Retinal pigment epithelial cell (primary cell): ENCODE results near the gene DNAH3.
"Not testable (repeated sequence)": the region's sequence is repeated elsewhere in the genome, so short reads cannot be mapped to it uniquely, and the experiment has no call there.

Experiments
- DNase-seq: peaks from one replicate; pipeline ENCODE4 v3.0.0-alpha.2; 2010; ENCODE audit warnings: low read depth
- H3K4me3 ChIP-seq: 2 replicates; pipeline ENCODE4 v1.5.1; 2011; ENCODE audit warnings: mild to moderate bottlenecking, low read length, control low read depth, moderate library complexity
- TF ChIP-seq, protein P1 (sequence below): conservative IDR thresholded peaks from 2 replicates; pipeline ENCODE4 v1.5.1; 2011; ENCODE audit warnings: low read depth, low read length, control low read depth, inconsistent platforms

Gene DNAH3

DNA sequence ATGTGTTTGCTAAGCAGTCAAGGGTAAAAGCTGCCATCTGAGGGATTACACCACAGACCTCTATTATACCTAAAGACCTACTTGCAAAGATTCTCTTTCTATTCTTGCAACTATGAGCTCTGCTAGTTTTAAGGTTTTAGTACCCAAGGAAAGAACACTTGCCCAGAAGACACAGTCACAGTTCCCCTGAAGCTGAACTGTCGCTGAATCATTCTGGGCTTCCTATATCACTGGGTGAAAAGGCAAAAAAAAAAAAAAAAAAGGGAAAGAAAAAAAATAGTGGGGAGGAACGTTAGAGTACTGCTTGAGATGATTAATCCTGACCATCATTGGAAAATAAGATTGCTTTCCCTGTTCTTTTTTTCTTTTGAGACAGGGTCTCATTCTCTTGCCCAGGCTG lies 212.2 kb downstream of the DNAH3 start:
- DNase-seq, result no peak
- TF ChIP-seq, protein P1, sequence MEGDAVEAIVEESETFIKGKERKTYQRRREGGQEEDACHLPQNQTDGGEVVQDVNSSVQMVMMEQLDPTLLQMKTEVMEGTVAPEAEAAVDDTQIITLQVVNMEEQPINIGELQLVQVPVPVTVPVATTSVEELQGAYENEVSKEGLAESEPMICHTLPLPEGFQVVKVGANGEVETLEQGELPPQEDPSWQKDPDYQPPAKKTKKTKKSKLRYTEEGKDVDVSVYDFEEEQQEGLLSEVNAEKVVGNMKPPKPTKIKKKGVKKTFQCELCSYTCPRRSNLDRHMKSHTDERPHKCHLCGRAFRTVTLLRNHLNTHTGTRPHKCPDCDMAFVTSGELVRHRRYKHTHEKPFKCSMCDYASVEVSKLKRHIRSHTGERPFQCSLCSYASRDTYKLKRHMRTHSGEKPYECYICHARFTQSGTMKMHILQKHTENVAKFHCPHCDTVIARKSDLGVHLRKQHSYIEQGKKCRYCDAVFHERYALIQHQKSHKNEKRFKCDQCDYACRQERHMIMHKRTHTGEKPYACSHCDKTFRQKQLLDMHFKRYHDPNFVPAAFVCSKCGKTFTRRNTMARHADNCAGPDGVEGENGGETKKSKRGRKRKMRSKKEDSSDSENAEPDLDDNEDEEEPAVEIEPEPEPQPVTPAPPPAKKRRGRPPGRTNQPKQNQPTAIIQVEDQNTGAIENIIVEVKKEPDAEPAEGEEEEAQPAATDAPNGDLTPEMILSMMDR, result no peak
- H3K4me3 ChIP-seq, result no peak overlapping the region

DNA sequence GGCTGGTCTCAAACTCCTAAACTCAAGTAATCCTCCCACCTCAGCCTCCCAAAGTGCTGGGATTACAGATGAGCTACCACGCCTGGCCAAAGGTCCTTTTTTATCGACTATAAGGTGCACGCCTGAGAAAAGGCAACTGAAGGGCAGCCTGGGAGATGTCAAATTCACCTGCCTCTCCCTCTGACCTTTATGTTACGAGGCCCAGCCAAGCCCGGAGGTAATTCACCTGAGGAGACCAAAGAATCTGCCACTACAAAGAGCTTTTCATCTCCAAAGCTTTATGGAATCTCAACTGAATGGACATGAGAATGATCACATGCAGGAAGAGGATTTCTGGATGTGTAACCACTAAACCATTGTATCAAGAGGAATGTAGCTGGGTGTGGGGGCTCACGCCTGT lies 212.9 kb downstream of the DNAH3 start:
- no peak overlapping the region for H3K4me3 ChIP-seq
- no peak for DNase-seq
- TF ChIP-seq, protein P1, result no peak

DNA sequence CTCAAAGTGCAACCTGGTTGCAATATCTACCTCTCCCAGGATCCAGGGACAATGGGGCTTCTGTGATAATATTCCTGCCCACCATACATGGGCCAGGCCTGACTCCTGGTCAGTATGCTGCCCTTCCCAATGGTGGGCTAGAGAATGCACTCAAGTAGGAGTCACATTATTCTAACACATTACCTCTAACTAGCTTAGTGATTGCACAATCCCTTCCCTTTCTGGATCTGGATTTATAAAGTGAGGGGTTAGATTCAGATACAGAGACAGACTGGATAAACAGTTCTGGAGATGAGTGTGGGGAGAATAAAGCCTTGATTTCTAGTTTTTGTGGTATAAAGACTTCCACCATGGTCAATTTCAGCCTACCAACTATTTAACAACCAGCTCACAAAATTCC lies 217.1 kb downstream of the DNAH3 start:
- TF ChIP-seq, protein P1, result no peak
- no peak overlapping the region for H3K4me3 ChIP-seq
- DNase-seq, result no peak

DNA sequence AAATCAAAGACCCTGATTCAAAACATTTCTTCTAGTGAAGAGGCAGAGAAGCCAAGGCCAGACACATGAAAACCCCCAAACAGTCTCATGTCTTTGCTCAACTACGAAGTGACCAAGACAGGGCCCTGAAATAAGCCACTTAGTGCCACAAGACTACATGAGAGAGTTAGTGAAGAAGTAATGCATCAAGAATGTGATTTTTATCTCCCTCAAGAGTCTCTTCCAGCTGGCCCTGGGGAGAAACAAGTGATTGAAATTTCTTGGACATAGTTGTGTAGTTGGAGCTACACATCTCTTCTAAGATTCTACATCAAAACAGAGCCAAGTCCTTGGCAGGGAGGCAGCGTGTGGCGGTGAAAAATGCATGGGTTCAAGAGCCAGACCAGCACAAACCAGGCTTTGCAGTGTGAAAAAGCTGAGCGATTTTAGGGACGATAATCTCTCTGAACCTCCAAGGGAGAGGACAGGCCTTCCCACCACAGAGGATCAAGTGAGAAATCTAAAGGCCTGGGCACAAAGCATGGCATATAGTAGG lies 219.5 kb downstream of the DNAH3 start:
- no peak for DNase-seq

DNA sequence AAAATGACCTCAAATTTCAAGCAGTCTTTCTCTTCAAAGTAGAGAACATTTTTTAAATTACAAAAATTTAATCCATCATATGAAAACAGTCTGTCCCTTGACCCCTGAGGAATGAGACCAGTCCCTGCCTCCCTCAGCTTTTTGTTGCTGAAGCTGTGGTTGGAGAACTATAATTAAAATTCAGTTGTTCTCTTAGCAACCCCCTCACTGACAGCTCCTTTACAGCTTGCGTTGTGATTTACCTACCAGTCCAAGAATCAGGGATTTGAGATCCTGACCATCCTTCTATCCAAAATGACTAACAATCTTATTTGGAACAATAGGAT lies 220.3 kb downstream of the DNAH3 start:
- TF ChIP-seq, protein P1, result no peak
- DNase-seq, result no peak
- no peak overlapping the region for H3K4me3 ChIP-seq

More for the DNA sequence above, 219.5 kb downstream of the DNAH3 start:
- TF ChIP-seq, protein P1, result no peak
- no peak overlapping the region for H3K4me3 ChIP-seq

DNA sequence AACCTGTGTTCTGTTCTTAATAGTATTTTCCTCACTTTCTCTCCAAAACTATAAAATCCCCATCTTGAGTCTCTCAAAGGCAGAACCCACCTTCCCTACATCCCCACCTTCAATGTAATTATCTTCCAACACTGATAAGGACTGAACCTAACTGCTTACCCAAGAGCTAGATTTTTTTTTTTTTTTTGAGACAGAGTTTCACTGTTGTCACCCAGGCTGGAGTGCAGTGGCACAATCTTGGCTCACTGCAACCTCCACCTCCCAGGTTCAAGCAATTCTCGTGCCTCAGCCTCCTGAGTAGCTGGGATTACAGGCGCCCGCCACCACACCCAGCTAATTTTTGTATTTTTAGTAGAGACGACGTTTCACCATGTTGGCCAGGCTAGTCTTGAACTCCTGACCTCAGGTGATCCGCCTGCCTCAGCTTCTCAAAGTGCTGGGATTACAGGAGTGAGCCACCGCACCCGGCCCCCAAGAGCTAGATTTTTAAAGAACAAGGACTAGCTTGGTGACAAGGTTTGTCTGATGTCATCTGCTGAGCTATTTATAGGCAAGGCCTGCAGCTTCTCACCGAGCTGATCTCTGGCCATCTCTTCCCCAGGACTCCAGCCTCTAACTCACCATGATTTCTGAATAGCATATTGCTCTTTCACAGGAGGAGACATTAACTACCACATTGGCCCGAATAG lies 220.8 kb downstream of the DNAH3 start:
- not testable (repeated sequence) for DNase-seq

DNA sequence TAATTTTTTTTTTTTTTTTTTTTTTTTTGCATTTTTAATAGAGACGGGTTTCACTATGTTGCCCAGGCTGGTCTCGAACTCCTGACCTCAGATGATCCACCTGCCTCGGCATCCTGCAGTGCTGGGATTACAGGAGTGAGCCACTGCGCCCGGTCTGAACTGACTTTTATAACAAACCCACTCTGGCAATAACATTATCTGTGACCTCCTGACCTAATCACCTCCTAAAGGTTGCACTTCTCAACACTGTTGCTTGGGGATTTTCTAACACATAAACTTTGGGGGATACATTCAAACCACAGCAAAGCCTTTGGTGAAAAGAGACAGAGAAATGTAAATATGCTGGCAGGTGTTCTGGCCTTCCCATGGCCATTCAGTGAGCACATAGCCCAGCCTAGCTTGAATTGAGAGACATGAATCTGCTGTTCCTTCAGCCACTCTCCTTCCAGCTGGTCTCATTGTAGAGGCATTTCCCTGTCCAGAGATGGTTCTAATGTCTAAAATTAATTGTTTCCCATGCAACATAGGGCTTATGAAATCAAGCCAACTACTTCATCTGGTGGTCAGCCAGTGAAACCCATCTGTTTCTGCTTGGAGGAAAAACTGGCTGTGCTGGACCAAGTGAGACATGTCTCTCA lies 221.8 kb downstream of the DNAH3 start:
- no peak overlapping the region for H3K4me3 ChIP-seq
- TF ChIP-seq, protein P1, result no peak
- no peak for DNase-seq

More for the DNA sequence above, 220.8 kb downstream of the DNAH3 start:
- H3K4me3 ChIP-seq, result not testable (repeated sequence)
